Activated T-helper 9 cell treated with anti-CD3 and anti-CD28 coated beads, Interleukin-2, amount 50 U/mL, for 16 hours (primary cell): ENCODE results near the gene OR4C46.
"Not testable (repeated sequence)": the region's sequence is repeated elsewhere in the genome, so short reads cannot be mapped to it uniquely, and the experiment has no call there.

Experiments
- DNase-seq: peaks from one replicate; pipeline ENCODE4 v3.0.0-alpha.2; 2020; ENCODE audit warnings: low read depth

The OR4C46 gene

DNA sequence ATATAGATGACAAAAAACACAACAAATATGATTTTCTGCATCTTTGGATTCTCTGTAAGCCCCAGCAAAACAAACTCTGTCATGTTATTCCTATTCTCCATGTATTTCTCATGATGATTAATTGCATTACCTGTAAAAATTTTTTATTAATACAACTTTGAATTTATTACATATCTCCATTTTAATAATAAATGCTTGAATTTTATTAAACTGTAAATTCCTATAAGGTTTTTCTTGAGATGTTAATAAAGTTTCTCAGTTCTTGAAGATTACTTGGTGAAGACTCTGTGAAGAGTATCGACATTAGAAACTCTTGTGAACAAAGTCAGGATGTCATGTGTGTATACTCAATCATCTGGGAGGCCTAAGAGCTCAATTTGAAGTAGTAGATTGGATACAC is at the start of gene OR4C46:
Gene OR4C46, minus strand, starts transcription at position 101 of the 400 bp plus-strand sequence. Its CDS starts 0 bp downstream, at position 101.
- no peak for DNase-seq

DNA sequence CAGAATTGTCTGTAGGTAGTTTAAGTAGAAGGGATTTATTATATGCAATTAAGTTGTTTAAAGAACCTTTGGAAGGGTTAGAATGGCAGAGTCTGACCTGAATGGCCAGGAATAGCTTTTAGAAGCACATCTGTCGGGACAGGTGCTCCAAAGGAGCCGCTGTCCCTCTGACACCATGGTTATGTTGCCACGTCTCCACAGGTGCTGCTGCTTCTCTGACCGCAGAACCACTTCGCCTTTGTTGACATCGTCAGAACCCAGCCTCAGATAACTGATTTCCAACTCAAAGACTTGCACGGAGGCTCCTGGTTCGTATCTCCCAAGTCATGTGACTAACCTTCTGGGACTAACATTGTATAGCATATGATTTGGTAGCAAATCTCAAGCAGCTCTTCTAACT is 41.8 kb upstream of the OR4C46 start:
- DNase-seq = not testable (repeated sequence)

DNA sequence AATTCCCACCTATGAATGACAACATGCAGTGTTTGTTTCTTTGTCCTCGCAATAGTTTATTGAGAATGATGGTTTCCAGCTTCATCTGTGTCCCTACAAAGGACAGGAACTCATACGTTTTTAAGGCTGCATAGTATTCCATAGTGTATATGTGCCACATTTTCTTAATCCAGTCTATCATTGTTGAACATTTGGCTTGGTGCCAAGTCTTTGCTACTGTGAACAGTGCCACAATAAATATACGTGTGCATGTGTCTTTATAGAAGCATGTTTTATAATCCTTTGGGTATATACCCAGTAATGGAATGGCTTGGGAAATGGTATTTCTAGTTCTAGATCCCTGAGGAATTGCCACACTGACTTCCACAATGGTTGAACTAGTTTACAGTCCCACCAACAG is 42.4 kb downstream of the OR4C46 start:
- DNase-seq = not testable (repeated sequence)

DNA sequence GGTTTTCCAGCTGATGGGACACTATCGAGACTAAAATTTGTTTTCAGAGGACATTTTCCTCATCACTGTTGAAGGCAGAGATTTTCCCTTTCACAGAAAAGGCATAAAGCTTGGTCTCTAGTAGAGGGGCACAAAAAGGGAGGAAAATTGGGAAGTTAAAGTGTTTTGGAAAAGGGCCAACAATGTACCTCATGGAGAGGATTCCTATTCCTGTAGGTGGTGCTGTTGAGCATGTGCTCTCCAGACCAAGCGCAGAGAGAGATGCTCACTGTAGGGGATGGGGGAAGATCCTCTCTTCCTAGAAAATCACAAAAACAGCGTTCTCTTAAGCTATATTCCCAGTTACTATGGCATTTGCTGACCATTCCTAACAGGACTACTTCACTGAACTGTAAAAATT is 44.9 kb downstream of the OR4C46 start:
- DNase-seq = no peak

GRCh38 chr11:54558407-54558806 is 45.4 kb downstream of the OR4C46 start:
- no peak for DNase-seq
